Measurements from ENCODE around the gene GPATCH2L.
A peak's percentile ranks its signal among the peaks of the same experiment; 100 is the strongest.

The GPATCH2L gene

DNA sequence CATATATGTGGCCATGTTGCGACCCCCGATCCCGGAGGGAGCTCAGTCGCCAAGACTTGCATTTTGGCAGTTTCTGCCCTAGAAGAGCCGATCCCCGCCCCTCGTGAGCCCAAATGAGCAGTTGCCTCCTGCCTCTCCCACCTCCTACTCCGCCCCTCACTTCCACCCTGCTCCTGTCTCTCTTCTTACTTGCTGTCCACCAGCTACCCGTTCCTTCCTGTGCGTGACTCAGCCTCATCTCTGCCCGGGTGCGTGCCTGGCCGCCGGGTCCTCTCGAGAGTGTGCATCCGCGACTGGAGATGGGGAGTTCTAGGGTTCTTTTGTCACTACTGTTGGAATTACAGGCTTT is 585 bp downstream of the GPATCH2L start:
- H3K4me3 ChIP-seq (ENCODE audit: low read length): peak overlapping the region; percentile 96
- TF ChIP-seq, protein P1, sequence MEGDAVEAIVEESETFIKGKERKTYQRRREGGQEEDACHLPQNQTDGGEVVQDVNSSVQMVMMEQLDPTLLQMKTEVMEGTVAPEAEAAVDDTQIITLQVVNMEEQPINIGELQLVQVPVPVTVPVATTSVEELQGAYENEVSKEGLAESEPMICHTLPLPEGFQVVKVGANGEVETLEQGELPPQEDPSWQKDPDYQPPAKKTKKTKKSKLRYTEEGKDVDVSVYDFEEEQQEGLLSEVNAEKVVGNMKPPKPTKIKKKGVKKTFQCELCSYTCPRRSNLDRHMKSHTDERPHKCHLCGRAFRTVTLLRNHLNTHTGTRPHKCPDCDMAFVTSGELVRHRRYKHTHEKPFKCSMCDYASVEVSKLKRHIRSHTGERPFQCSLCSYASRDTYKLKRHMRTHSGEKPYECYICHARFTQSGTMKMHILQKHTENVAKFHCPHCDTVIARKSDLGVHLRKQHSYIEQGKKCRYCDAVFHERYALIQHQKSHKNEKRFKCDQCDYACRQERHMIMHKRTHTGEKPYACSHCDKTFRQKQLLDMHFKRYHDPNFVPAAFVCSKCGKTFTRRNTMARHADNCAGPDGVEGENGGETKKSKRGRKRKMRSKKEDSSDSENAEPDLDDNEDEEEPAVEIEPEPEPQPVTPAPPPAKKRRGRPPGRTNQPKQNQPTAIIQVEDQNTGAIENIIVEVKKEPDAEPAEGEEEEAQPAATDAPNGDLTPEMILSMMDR (conservative IDR thresholded peaks at IDR 0.05; ENCODE audit: low read depth, low read length): no peak

GRCh38 chr14:76153919-76154318 is 2.2 kb downstream of the GPATCH2L start:
- no peak for DNase-seq (ENCODE audit: low read depth)
- no peak overlapping the region for H3K4me3 ChIP-seq (ENCODE audit: low read length)
- TF ChIP-seq, protein P1 (conservative IDR thresholded peaks at IDR 0.05; ENCODE audit: low read depth, low read length): no peak

More for the DNA sequence above, 585 bp downstream of the GPATCH2L start:
- DNase-seq (ENCODE audit: low read depth): peak; percentile 34

DNA sequence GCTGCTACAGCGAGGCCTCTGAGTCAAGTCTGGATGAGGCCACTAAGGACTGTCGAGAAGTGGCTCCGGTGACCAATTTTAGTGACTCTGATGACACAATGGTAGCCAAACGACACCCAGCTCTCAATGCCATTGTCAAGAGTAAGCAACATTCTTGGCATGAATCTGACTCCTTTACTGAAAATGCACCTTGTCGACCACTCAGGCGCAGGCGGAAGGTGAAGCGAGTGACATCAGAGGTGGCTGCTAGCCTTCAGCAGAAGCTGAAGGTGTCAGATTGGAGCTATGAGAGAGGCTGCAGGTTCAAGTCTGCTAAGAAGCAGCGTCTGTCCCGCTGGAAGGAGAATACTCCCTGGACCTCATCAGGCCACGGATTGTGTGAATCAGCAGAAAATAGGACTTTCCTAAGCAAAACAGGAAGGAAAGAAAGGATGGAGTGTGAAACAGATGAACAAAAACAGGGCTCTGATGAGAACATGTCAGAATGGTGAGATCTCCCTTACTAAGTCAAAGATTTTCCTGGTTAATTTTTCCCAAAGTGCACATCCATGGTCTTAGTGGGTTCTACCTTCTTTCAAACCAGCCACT is 2.9 kb downstream of the GPATCH2L start:
- TF ChIP-seq, protein P1 (conservative IDR thresholded peaks at IDR 0.05; ENCODE audit: low read depth, low read length): no peak
- DNase-seq (ENCODE audit: low read depth): no peak
- H3K4me3 ChIP-seq (ENCODE audit: low read length): no peak overlapping the region

- DNase-seq (ENCODE audit: low read depth): no peak
- no peak overlapping the region for H3K4me3 ChIP-seq (ENCODE audit: low read length)
- TF ChIP-seq, protein P1 (conservative IDR thresholded peaks at IDR 0.05; ENCODE audit: low read depth, low read length): no peak
These were observed 12.1 kb downstream of the GPATCH2L start for GRCh38 chr14:76163668-76164363.

DNA sequence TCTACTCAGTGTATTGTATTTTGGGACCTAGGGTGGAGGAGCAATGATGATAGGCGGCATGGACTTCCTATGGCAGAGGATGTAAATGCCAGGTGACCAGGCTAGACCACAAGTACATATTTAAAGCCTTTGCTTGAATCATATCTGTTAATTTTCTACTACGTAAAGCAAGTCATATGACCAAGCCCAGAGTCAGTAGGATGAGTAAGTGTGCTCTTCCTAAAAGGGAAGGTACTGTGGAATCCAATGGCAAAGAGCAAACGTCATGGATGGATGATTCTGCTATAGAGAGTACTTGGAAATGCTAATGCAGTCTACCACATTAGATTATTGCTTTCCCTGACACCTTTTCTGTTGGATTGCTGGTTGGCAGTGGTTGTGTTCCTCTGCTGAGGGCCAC is 16.8 kb downstream of the GPATCH2L start:
- TF ChIP-seq, protein P1 (conservative IDR thresholded peaks at IDR 0.05; ENCODE audit: low read depth, low read length): no peak
- no peak for DNase-seq (ENCODE audit: low read depth)
- no peak overlapping the region for H3K4me3 ChIP-seq (ENCODE audit: low read length)

GRCh38 chr14:76169776-76170175 is 18.1 kb downstream of the GPATCH2L start:
- TF ChIP-seq, protein P1 (conservative IDR thresholded peaks at IDR 0.05; ENCODE audit: low read depth, low read length): no peak
- DNase-seq (ENCODE audit: low read depth): no peak
- H3K4me3 ChIP-seq (ENCODE audit: low read length): no peak overlapping the region

GRCh38 chr14:76174982-76175381 is 23.3 kb downstream of the GPATCH2L start:
- TF ChIP-seq, protein P1 (conservative IDR thresholded peaks at IDR 0.05; ENCODE audit: low read depth, low read length): no peak
- H3K4me3 ChIP-seq (ENCODE audit: low read length): no peak overlapping the region
- DNase-seq (ENCODE audit: low read depth): no peak

Data from retinal pigment epithelial cell (primary cell).